RWPE2 (cell line): ENCODE measurements around the gene PACS1.

Experiments used
- ATAC-seq: fragments of 200-7000 bp; cut with Tn5 transposase; 3 replicates; pipeline ENCODE4 v1.9.1; 2021; ENCODE audit warnings: low read depth
- DNase-seq: peaks from one replicate; pipeline ENCODE4 v3.0.0-alpha.2; 2020; ENCODE audit warnings: low spot score
- H3K27ac ChIP-seq: fragments of 450-650 bp; 2 replicates; pipeline ENCODE4 v1.5.1; 2017; ENCODE audit warnings: mild to moderate bottlenecking; ENCODE audit not compliant: poor library complexity, severe bottlenecking
- H3K27me3 ChIP-seq: fragments of 250-450 bp; sonication (Bioruptor Pico); 2 replicates; pipeline ENCODE4 v1.5.1; 2021; ENCODE audit warnings: mild to moderate bottlenecking, moderate library complexity; ENCODE audit not compliant: insufficient read depth, poor library complexity, severe bottlenecking
- H3K36me3 ChIP-seq: fragments of 250-450 bp; sonication (Bioruptor Pico); 2 replicates; pipeline ENCODE4 v1.5.1; 2020; ENCODE audit warnings: low read depth, mild to moderate bottlenecking, moderate library complexity
- H3K4me1 ChIP-seq: fragments of 250-450 bp; sonication (Bioruptor Pico); 2 replicates; pipeline ENCODE4 v1.5.1; 2021; ENCODE audit warnings: mild to moderate bottlenecking, moderate library complexity; ENCODE audit not compliant: insufficient read depth, poor library complexity, severe bottlenecking
- H3K4me3 ChIP-seq: fragments of 250-450 bp; sonication (Bioruptor Pico); 2 replicates; pipeline ENCODE4 v1.5.1; 2021; ENCODE audit warnings: mild to moderate bottlenecking, moderate library complexity; ENCODE audit not compliant: severe bottlenecking
- H3K9me3 ChIP-seq: fragments of 250-450 bp; sonication (Bioruptor Pico); 2 replicates; pipeline ENCODE4 v1.5.1; 2021; ENCODE audit warnings: mild to moderate bottlenecking, moderate library complexity; ENCODE audit not compliant: severe bottlenecking
- TF ChIP-seq, protein P1 (sequence below): fragments of 450-650 bp; IDR thresholded peaks from one replicate; pipeline ENCODE4 v1.5.1; 2017; ENCODE audit warnings: mild to moderate bottlenecking, moderate library complexity; ENCODE audit not compliant: poor library complexity, severe bottlenecking

The PACS1 gene

DNA sequence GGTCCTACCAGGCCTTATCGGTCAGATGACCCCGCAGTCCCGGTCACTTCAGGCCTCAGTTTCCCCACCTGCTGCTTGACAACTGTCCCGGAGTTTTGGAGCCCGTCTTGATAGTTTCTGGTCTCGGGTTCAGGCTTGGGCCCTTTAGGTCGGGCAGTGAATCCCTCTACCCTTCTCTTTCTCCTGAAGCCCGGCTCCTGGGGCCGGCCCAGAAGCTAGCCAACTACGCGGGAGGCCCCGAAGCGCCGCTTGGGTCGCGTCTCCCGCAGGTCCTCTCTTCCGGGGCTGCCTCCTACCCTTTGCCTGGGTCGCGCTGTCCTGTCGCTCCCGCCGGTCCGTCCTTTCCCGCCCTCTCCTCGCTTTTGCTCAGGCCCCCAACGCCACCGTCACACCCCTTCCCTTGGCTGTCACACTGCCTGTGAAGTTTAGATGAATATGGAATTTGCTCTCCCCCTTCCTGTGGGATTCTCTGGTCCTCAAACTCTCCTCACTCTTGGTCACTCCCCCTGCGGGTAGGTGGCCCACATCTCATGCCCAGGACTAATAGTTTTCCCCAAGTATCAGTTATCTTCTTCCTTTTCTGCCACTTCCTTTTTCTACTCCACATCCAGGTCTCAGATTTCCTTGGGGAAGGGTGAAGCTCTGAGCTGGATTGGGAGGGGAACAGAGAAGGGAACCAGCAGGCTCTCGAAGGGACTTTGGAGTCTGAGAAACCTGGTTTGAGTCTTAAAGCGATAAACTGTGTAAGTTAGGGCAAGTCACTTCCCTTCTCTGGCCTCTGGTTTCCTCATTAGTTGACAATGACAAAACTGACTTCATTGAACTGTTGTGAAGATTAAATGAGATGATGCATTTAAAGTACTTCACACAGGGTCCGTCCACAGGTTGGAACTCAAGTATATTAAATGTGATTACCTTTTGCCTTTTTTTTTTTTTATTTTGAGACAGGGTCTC lies 199.2 kb downstream of the PACS1 start:
- peak; percentile 42 for DNase-seq
- peak overlapping the region; percentile 82 for H3K27ac ChIP-seq
- no peak for ATAC-seq

DNA sequence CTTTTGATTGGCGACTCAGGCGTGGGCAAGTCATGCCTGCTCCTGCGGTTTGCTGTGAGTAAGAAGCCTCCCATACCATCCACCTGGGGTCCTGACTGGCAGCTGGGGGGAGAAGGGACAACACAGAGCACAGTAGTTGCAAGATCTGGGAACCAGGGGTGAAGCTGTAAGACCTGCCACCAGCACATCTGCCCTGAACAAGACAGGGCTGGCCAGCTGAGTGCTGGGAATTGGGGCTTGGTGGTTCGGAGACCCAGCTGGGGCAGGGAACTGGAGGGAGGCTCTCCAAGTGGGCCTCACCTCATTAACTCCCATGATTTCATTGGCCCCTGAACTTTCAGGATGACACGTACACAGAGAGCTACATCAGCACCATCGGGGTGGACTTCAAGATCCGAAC lies 201.7 kb downstream of the PACS1 start:
- Histone ChIP-seq H3K36me3 (peaks cover 54% of the 10 kb centered on the region), H3K4me3 (no peak overlapping the region), H3K27me3 (no peaks in the 10 kb centered on the region), H3K27ac (no peak overlapping the region), H3K4me1 (no peaks in the 10 kb centered on the region), H3K9me3 (no peaks in the 10 kb centered on the region)
- TF ChIP-seq, protein P1, sequence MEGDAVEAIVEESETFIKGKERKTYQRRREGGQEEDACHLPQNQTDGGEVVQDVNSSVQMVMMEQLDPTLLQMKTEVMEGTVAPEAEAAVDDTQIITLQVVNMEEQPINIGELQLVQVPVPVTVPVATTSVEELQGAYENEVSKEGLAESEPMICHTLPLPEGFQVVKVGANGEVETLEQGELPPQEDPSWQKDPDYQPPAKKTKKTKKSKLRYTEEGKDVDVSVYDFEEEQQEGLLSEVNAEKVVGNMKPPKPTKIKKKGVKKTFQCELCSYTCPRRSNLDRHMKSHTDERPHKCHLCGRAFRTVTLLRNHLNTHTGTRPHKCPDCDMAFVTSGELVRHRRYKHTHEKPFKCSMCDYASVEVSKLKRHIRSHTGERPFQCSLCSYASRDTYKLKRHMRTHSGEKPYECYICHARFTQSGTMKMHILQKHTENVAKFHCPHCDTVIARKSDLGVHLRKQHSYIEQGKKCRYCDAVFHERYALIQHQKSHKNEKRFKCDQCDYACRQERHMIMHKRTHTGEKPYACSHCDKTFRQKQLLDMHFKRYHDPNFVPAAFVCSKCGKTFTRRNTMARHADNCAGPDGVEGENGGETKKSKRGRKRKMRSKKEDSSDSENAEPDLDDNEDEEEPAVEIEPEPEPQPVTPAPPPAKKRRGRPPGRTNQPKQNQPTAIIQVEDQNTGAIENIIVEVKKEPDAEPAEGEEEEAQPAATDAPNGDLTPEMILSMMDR: no peak
- DNase-seq (peak; percentile 16), ATAC-seq (no peak)

More for the DNA sequence above, 199.2 kb downstream of the PACS1 start:
- Histone ChIP-seq H3K27me3 (no peaks in the 10 kb centered on the region), H3K4me1 (no peaks in the 10 kb centered on the region), H3K4me3 (peak overlapping the region; percentile 52), H3K36me3 (peaks cover 55% of the 10 kb centered on the region), H3K9me3 (no peaks in the 10 kb centered on the region)
- TF ChIP-seq, protein P1: peak; percentile 10

DNA sequence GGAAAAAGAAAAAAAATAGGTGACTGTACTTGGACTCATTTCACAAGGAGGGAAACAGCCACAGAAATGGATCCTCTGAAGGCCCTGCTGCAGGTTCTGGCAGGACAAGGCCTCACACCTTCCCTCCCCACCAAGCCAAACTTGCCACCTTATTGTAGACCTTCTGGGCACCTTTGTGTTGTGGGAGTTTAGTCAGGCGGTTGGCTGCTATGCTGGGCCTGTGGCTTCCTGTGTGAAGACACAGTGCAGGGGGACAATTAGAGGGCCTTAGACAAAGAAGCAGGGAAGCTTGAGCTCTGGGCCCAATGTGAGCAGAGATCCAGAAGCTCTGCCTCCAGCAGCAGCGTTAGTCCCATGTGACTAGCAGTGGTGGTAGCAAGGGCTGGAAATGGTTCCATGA lies 202.5 kb downstream of the PACS1 start:
- DNase-seq (no peak), ATAC-seq (no peak)
- H3K27me3 ChIP-seq: no peaks in the 10 kb centered on the region
- TF ChIP-seq, protein P1: no peak
- H3K9me3 ChIP-seq: no peaks in the 10 kb centered on the region
- no peaks in the 10 kb centered on the region for H3K4me1 ChIP-seq
- H3K4me3 ChIP-seq: no peak overlapping the region
- no peak overlapping the region for H3K27ac ChIP-seq
- H3K36me3 ChIP-seq: peaks cover 51% of the 10 kb centered on the region

DNA sequence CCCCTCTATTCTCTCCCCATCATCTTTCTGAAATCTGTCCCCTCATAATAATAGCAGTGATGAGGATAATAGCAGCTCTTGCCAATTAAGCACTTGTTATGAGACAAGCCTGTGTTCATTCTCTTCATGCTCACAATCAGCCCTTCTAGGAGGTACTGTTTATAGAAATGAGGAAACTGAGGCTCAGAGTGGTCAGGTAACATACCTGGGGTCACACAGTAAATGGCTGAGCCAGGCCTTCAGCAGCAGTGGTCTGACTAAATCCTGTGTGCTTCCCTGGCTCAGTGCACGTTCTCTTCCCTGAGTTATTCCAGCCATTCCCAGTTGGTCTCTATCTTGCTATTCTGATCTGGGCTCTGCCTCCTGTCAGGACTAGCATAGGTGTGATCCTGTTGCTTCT lies 204.1 kb downstream of the PACS1 start:
- ATAC-seq: peak; percentile 22; the same call in 1 of the 3 replicates
- Histone ChIP-seq H3K4me1 (no peaks in the 10 kb centered on the region), H3K36me3 (peaks cover 51% of the 10 kb centered on the region), H3K27me3 (no peaks in the 10 kb centered on the region), H3K27ac (no peak overlapping the region), H3K9me3 (no peaks in the 10 kb centered on the region), H3K4me3 (no peak overlapping the region)
- TF ChIP-seq, protein P1: no peak
- peak; percentile 10 for DNase-seq

DNA sequence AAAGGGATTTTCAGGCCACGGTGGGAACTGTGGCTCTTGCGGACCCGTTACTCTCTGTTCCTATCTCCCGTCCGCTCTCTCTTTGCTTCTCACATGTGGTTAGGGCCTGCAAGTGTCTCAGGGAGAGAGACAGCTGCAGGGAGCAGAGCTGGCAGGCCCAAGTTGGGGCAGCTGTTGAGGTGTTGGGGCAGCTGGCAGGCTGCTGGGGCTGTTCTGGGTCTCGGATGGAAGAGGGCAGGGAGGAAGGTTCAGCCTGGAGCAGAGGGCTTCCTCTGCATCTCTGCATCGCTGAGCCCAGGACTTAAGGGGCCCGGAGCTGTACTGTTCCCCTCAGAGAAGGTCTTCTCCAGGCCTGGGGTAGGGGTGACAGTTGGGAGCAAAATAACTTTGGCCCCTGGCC lies 205.3 kb downstream of the PACS1 start:
- H3K9me3 ChIP-seq: no peaks in the 10 kb centered on the region
- no peaks in the 10 kb centered on the region for H3K27me3 ChIP-seq
- H3K4me1 ChIP-seq: no peaks in the 10 kb centered on the region
- TF ChIP-seq, protein P1: no peak
- no peak overlapping the region for H3K4me3 ChIP-seq
- peaks cover 43% of the 10 kb centered on the region for H3K36me3 ChIP-seq
- DNase-seq (peak; percentile 34), ATAC-seq (no peak)
- H3K27ac ChIP-seq: no peak overlapping the region
